Epithelial cell of alveolus of lung (primary cell): ENCODE results near the gene AREG. TPM values are rescaled to one million over a fixed set of nuclear protein-coding genes. Genes with fewer than 3 reads are reported as not detected.

Experiments
- total RNA-seq: library from RNA; depleted of rRNA; stranded (reverse); fragments of >200 nt; gene quantifications from 2 replicates; pipeline ENCODE4 v1.2.1, GENCODE V29; 2015

The AREG gene, protein sequence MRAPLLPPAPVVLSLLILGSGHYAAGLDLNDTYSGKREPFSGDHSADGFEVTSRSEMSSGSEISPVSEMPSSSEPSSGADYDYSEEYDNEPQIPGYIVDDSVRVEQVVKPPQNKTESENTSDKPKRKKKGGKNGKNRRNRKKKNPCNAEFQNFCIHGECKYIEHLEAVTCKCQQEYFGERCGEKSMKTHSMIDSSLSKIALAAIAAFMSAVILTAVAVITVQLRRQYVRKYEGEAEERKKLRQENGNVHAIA
- total RNA-seq = 129 and 894 TPM in 2 replicates

DNA sequence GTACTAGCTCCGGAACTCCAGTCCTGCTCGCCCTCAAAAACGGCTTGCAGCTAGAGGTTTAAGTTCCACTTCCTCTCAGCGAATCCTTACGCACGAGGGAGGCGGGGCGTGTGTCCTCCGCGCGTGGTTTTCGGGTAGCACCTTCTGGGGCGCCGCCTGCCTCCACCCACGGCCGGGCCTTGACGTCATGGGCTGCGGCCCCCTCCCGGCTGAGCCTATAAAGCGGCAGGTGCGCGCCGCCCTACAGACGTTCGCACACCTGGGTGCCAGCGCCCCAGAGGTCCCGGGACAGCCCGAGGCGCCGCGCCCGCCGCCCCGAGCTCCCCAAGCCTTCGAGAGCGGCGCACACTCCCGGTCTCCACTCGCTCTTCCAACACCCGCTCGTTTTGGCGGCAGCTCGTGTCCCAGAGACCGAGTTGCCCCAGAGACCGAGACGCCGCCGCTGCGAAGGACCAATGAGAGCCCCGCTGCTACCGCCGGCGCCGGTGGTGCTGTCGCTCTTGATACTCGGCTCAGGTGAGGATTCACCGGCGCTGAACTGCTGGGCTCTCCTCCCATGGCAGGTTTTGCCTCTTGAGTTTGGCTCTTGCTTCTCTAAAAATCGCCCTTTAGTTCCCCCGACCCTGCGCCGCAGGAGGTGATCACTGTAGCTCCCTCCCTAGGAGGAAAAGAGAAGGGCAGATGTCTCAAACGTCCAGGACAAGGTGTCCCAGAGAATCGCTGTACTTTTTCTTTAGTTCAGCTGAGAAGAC, at the start of gene AREG:
TSS of gene AREG (plus strand) at position 246 of the 752 bp plus-strand sequence. CDS start at position 456, 210 bp downstream.

Other genes starting within 250 kb of the AREG start
- not detected in 2 replicates for gene EPGN, start 136.7 kb upstream of the AREG start, total RNA-seq
- gene EREG, start 80.0 kb upstream of the AREG start, total RNA-seq = 21.5 and 126 TPM in 2 replicates